SK-N-SH (cell line): ENCODE measurements around the gene GNAS-AS1. TPM values are rescaled to one million over a fixed set of nuclear protein-coding genes. Genes with fewer than 3 reads are reported as not detected.

ENCODE experiments used
- CTCF ChIA-PET: fragments of 300-600, 350-600 bp; formaldehyde crosslinking; extraction: SDS; loops from one replicate; lab custom pipeline; 2021; lab: Yijun Ruan, JAX
- POLR2A ChIA-PET: fragments of 350-600 bp; sonication (Branson Sonifier 250); formaldehyde crosslinking; extraction: SDS; loops from one replicate; lab custom pipeline; 2020; ENCODE audit warnings: antibody characterized with exemption, inconsistent platforms; lab: Yijun Ruan, JAX
- DNase-seq: peaks from one replicate; pipeline ENCODE4 v3.0.0; 2012
- H2AFZ ChIP-seq: fragments of 200-600 bp; sonication (generic); 2 replicates; pipeline ENCODE4 v1.8.1; 2016; ENCODE audit warnings: antibody characterized with exemption, mild to moderate bottlenecking, low read depth
- H3F3A ChIP-seq: fragments of 200-600 bp; sonication (generic); replicated peaks from 2 replicates; pipeline ENCODE3; 2016; ENCODE audit warnings: antibody characterized with exemption, mild to moderate bottlenecking; ENCODE audit not compliant: insufficient read depth
- H3K27ac ChIP-seq, 2 experiments: fragments of 200-500 bp in 1 of 2; fragments of 200-600 bp in 1 of 2; sonication (Bioruptor generic) in 1 of 2; sonication (generic), shearing (Covaris generic) in 1 of 2; 2 replicates each; pipeline versions ENCODE4 v1.5.1 to v1.6.1; 2014 to 2016; ENCODE audit warnings: low read depth in 2 of 2, inconsistent platforms in 1 of 2, low read length in 1 of 2, mild to moderate bottlenecking in 1 of 2, mixed read lengths in 1 of 2
- H3K27me3 ChIP-seq: fragments of 200-600 bp; sonication (generic), shearing (Covaris generic); 2 replicates; pipeline ENCODE4 v1.6.1; 2016; ENCODE audit warnings: mixed run types; ENCODE audit not compliant: insufficient read depth
- H3K36me3 ChIP-seq, 2 experiments: fragments of 200-500 bp in 1 of 2; fragments of 200-600 bp in 1 of 2; sonication (Bioruptor generic) in 1 of 2; sonication (generic) in 1 of 2; replicated peaks in 1 of 2; 2 replicates each; pipeline versions ENCODE3 to v1.5.1; 2014 to 2016; ENCODE audit warnings: low read length in 1 of 2, mild to moderate bottlenecking in 1 of 2; ENCODE audit not compliant: insufficient read depth in 2 of 2, control insufficient read depth in 1 of 2
- H3K4me1 ChIP-seq, 2 experiments: fragments of 200-500 bp in 1 of 2; fragments of 200-600 bp in 1 of 2; sonication (Bioruptor generic) in 1 of 2; sonication (generic), shearing (Covaris generic) in 1 of 2; 2 replicates each; pipeline versions ENCODE4 v1.5.1 to v1.6.1; 2014 to 2016; ENCODE audit warnings: low read depth in 1 of 2, low read length in 1 of 2, mixed run types in 1 of 2; ENCODE audit not compliant: insufficient read depth in 2 of 2, control insufficient read depth in 1 of 2
- H3K4me2 ChIP-seq: fragments of 200-600 bp; sonication (generic), shearing (Covaris generic); 2 replicates; pipeline ENCODE4 v1.6.1; 2017; ENCODE audit warnings: mixed run types
- H3K4me3 ChIP-seq, 2 experiments: fragments of 200-500 bp in 1 of 2; fragments of 200-600 bp in 1 of 2; sonication (Bioruptor generic) in 1 of 2; sonication (generic), shearing (Covaris generic) in 1 of 2; 2 replicates each; pipeline versions ENCODE4 v1.5.1 to v1.8.1; 2014 to 2016; ENCODE audit warnings: low read depth in 2 of 2, inconsistent platforms in 1 of 2, low read length in 1 of 2, mild to moderate bottlenecking in 1 of 2, mixed read lengths in 1 of 2, moderate library complexity in 1 of 2
- H3K79me2 ChIP-seq: fragments of 200-600 bp; sonication (generic); 2 replicates; pipeline ENCODE4 v1.8.1; 2017; ENCODE audit warnings: mild to moderate bottlenecking; ENCODE audit not compliant: insufficient read depth
- H3K9ac ChIP-seq: fragments of 200-600 bp; sonication (generic); 2 replicates; pipeline ENCODE4 v1.6.1; 2017; ENCODE audit warnings: mixed run types
- H3K9me2 ChIP-seq: fragments of 200-600 bp; sonication (generic); 2 replicates; pipeline ENCODE4 v1.6.1; 2017; ENCODE audit warnings: mixed run types
- H3K9me3 ChIP-seq: fragments of 200-600 bp; sonication (generic); 2 replicates; pipeline ENCODE4 v1.6.1; 2017; ENCODE audit warnings: mixed run types, mild to moderate bottlenecking, moderate library complexity
- H4K20me1 ChIP-seq: fragments of 200-600 bp; sonication (generic); 2 replicates; pipeline ENCODE4 v1.6.1; 2017; ENCODE audit warnings: mild to moderate bottlenecking, mixed run types; ENCODE audit not compliant: insufficient read depth
- CHD2 ChIP-seq: fragments of 150-350 bp; IDR thresholded peaks from 2 replicates; pipeline ENCODE4 v1.6.1; 2018; ENCODE audit warnings: low read length; ENCODE audit not compliant: partially characterized antibody
- EP300 ChIP-seq, 2 experiments: IDR thresholded peaks; 2 replicates each; pipeline versions ENCODE4 v1.4.0 to v1.6.1; 2012; ENCODE audit warnings: borderline replicate concordance in 1 of 2, low read depth in 1 of 2, low read length in 1 of 2
- EZH2phosphoT487 ChIP-seq: fragments of 200-600 bp; sonication (generic); IDR thresholded peaks from 2 replicates; pipeline ENCODE4 v1.6.1; 2017; ENCODE audit warnings: low read depth, mixed run types, mild to moderate bottlenecking, antibody characterized with exemption, moderate library complexity, borderline replicate concordance
- FOSL2 ChIP-seq: IDR thresholded peaks from 2 replicates; pipeline ENCODE4 v1.4.0; 2012; ENCODE audit warnings: low read depth, mild to moderate bottlenecking, moderate library complexity, borderline replicate concordance
- FOXJ3 ChIP-seq: sonication (generic); formaldehyde crosslinking; IDR thresholded peaks from 2 replicates; pipeline ENCODE4 v1.5.1; 2020; ENCODE audit warnings: mild to moderate bottlenecking, missing genetic modification reagents
- GABPA ChIP-seq: IDR thresholded peaks from 2 replicates; pipeline ENCODE4 v1.4.0; 2012; ENCODE audit warnings: low read depth, mild to moderate bottlenecking
- GATA2 ChIP-seq: sonication (generic); formaldehyde crosslinking; IDR thresholded peaks from 2 replicates; pipeline ENCODE4 v1.5.0; 2020; ENCODE audit warnings: mild to moderate bottlenecking, missing genetic modification reagents
- MXI1 ChIP-seq: IDR thresholded peaks from 2 replicates; pipeline ENCODE4 v1.6.1; 2012; ENCODE audit warnings: mild to moderate bottlenecking, low read depth, low read length, improper control_type of control experiment
- NRF1 ChIP-seq: IDR thresholded peaks from 2 replicates; pipeline ENCODE4 v1.6.1; 2012; ENCODE audit warnings: low read depth, mild to moderate bottlenecking, low read length
- POLR2AphosphoS5 ChIP-seq: IDR thresholded peaks from 2 replicates; pipeline ENCODE4 v1.6.1; 2012; ENCODE audit warnings: low read depth, low read length
- RCOR1 ChIP-seq: fragments of 150-350 bp; IDR thresholded peaks from 2 replicates; pipeline ENCODE4 v1.6.1; 2017; ENCODE audit warnings: antibody characterized with exemption, low read length
- SMC3 ChIP-seq: IDR thresholded peaks from 2 replicates; pipeline ENCODE4 v1.6.1; 2012; ENCODE audit warnings: low read depth, low read length, improper control_type of control experiment
- TAF1 ChIP-seq: IDR thresholded peaks from 2 replicates; pipeline ENCODE4 v1.6.1; 2012; ENCODE audit warnings: low read depth, mild to moderate bottlenecking, low read length, moderate library complexity, borderline replicate concordance
- WGBS: methylation state at CpG from one replicate; pipeline ENCODE4 v1.1.6; 2017; ENCODE audit warnings: low lambda C conversion rate; 5-methylcytosine and 5-hydroxymethylcytosine counted together
- polyA plus RNA-seq, 3 experiments: library from polyadenylated mRNA; depleted of rRNA; stranded (reverse); fragments of >200 nt; gene quantifications; 2 replicates each; pipeline ENCODE4 v1.2.3, GENCODE V29; 2012
- TF ChIP-seq, protein P1 (sequence below): fragments of 200-600 bp; sonication (generic); IDR thresholded peaks from 2 replicates; pipeline ENCODE4 v1.6.1; 2017; ENCODE audit warnings: antibody characterized with exemption, mild to moderate bottlenecking, moderate library complexity
- TF ChIP-seq, protein P2 (sequence below): IDR thresholded peaks from 2 replicates; pipeline ENCODE4 v1.4.0; 2012; ENCODE audit warnings: low read depth, borderline replicate concordance
- TF ChIP-seq, protein P3 (sequence below): fragments of 150-350 bp; IDR thresholded peaks from 2 replicates; pipeline ENCODE4 v1.6.1; 2016; ENCODE audit warnings: mild to moderate bottlenecking, low read depth, low read length
- TF ChIP-seq, protein P4 (sequence below): IDR thresholded peaks from 2 replicates; pipeline ENCODE4 v1.4.0; 2012; ENCODE audit warnings: low read depth
- TF ChIP-seq, protein P5 (sequence below): IDR thresholded peaks from 2 replicates; pipeline ENCODE4; 2012

The GNAS-AS1 gene
- polyA plus RNA-seq, 1 of the 3 experiments (the other 2 are of a cell fraction), result 1.5 TPM

DNA sequence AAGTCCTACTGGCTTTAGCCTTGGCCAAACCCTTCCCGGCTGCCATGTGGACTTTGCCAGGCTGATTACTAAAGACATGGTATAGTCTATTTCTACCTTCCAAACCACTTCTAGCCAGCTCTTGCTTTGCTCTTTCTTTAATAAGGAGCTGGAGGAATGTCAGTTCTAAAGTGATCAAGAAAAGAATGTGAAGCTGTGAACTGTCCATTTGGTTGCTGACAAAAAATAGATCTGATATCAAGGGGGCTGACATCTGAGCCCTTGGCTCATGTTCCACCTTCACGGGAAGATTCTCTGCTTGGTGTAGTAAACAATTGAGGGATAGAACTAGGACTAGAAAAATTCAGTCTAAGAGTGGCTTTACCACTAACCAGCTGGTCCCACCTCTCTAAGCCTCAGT lies 22.6 kb downstream of the GNAS-AS1 start:
- Histone ChIP-seq H3K9me2 (no peaks in the 10 kb centered on the region), H3K9ac (no peak overlapping the region), H4K20me1 (no peaks in the 10 kb centered on the region), H3K4me1 (no peaks in the 10 kb centered on the region), H3K27ac (no peak overlapping the region)
- no peak for TF ChIP-seq GABPA
- no peak for TF ChIP-seq CHD2
- no peak for TF ChIP-seq SMC3
- TF ChIP-seq EP300 (IDR thresholded peaks at IDR 0.05; ENCODE audit: borderline replicate concordance in 1 of 2, low read depth in 1 of 2, low read length in 1 of 2), result no peak
- no peak for TF ChIP-seq FOSL2
- TF ChIP-seq, protein P1, sequence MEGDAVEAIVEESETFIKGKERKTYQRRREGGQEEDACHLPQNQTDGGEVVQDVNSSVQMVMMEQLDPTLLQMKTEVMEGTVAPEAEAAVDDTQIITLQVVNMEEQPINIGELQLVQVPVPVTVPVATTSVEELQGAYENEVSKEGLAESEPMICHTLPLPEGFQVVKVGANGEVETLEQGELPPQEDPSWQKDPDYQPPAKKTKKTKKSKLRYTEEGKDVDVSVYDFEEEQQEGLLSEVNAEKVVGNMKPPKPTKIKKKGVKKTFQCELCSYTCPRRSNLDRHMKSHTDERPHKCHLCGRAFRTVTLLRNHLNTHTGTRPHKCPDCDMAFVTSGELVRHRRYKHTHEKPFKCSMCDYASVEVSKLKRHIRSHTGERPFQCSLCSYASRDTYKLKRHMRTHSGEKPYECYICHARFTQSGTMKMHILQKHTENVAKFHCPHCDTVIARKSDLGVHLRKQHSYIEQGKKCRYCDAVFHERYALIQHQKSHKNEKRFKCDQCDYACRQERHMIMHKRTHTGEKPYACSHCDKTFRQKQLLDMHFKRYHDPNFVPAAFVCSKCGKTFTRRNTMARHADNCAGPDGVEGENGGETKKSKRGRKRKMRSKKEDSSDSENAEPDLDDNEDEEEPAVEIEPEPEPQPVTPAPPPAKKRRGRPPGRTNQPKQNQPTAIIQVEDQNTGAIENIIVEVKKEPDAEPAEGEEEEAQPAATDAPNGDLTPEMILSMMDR, result no peak
- TF ChIP-seq GATA2 (CRISPR knock-in tag), result no peak
- TF ChIP-seq, protein P2, sequence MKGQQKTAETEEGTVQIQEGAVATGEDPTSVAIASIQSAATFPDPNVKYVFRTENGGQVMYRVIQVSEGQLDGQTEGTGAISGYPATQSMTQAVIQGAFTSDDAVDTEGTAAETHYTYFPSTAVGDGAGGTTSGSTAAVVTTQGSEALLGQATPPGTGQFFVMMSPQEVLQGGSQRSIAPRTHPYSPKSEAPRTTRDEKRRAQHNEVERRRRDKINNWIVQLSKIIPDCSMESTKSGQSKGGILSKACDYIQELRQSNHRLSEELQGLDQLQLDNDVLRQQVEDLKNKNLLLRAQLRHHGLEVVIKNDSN, result no peak
- TF ChIP-seq NRF1, result no peak
- TF ChIP-seq FOXJ3 (CRISPR knock-in tag), result no peak
- TF ChIP-seq, protein P3, sequence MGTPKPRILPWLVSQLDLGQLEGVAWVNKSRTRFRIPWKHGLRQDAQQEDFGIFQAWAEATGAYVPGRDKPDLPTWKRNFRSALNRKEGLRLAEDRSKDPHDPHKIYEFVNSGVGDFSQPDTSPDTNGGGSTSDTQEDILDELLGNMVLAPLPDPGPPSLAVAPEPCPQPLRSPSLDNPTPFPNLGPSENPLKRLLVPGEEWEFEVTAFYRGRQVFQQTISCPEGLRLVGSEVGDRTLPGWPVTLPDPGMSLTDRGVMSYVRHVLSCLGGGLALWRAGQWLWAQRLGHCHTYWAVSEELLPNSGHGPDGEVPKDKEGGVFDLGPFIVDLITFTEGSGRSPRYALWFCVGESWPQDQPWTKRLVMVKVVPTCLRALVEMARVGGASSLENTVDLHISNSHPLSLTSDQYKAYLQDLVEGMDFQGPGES, result no peak
- TF ChIP-seq TAF1, result no peak
- no peak for TF ChIP-seq RCOR1
- TF ChIP-seq, protein P4, sequence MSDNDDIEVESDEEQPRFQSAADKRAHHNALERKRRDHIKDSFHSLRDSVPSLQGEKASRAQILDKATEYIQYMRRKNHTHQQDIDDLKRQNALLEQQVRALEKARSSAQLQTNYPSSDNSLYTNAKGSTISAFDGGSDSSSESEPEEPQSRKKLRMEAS, result no peak
- TF ChIP-seq, all 33 proteins: peak for 0
- H2AFZ ChIP-seq, result no peak overlapping the region
- no peak for DNase-seq
- peaks cover 16% of the 10 kb centered on the region; the same call in 1 of the 2 replicates for H3K79me2 ChIP-seq
- ChIA-PET POLR2A (no interaction called here), CTCF (no interaction called here)
- H3F3A ChIP-seq, result no peaks in the 10 kb centered on the region
- no peaks in the 10 kb centered on the region for H3K27me3 ChIP-seq
- H3K9me3 ChIP-seq, result no peaks in the 10 kb centered on the region
- no peaks in the 10 kb centered on the region for H3K36me3 ChIP-seq
- 84% methylated on average over 2 of the region's 2 CpGs for WGBS
- H3K4me3 ChIP-seq, result no peak overlapping the region
- no peak overlapping the region for H3K4me2 ChIP-seq

DNA sequence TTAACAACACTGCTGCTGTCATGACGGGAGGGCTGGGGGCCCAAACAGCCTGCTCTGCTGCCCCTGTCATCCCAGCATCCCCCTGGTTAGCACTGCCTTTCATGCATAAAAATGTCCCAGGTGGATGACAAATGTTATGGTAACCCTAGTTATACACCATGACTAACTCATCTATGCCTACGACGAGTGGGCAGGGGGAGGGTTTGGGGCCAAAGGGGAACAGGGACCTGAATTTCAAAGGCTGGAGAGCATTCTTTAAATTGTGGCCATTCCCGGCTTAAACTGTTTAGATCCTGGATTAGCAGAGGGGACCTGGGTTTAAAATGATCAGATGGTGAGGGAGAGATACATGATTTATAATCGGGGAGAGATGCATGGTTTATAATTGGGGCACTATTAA lies 24.4 kb downstream of the GNAS-AS1 start:
- no peaks in the 10 kb centered on the region for H3K36me3 ChIP-seq
- ChIA-PET POLR2A (no interaction called here), CTCF (interaction anchor here (1.3 kb wide), 1 partner anchor 26 kb away, joined by 4 read pairs; the partner anchor contains the start of gene GNAS)
- H3K4me2 ChIP-seq, result no peak overlapping the region
- H3K4me1 ChIP-seq, result no peaks in the 10 kb centered on the region
- no peaks in the 10 kb centered on the region for H3K9me2 ChIP-seq
- no peaks in the 10 kb centered on the region for H3K27me3 ChIP-seq
- no peak overlapping the region for H3K27ac ChIP-seq
- no peak overlapping the region for H2AFZ ChIP-seq
- H3F3A ChIP-seq, result no peaks in the 10 kb centered on the region
- DNase-seq, result no peak
- 70% methylated on average over 5 of the region's 5 CpGs for WGBS
- H3K9me3 ChIP-seq, result no peaks in the 10 kb centered on the region
- H3K9ac ChIP-seq, result no peak overlapping the region
- no peak overlapping the region for H3K4me3 ChIP-seq
- H4K20me1 ChIP-seq, result no peaks in the 10 kb centered on the region
- TF ChIP-seq MXI1 (no peak), EZH2phosphoT487 (no peak), RCOR1 (no peak), POLR2AphosphoS5 (no peak), NRF1 (no peak), GATA2 (CRISPR knock-in tag) (no peak)
- TF ChIP-seq, protein P2, result no peak
- TF ChIP-seq, protein P5, sequence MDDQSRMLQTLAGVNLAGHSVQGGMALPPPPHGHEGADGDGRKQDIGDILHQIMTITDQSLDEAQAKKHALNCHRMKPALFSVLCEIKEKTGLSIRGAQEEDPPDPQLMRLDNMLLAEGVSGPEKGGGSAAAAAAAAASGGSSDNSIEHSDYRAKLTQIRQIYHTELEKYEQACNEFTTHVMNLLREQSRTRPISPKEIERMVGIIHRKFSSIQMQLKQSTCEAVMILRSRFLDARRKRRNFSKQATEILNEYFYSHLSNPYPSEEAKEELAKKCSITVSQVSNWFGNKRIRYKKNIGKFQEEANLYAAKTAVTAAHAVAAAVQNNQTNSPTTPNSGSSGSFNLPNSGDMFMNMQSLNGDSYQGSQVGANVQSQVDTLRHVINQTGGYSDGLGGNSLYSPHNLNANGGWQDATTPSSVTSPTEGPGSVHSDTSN, result no peak
- TF ChIP-seq, protein P3, result no peak
- peaks cover 7% of the 10 kb centered on the region; the same call in 1 of the 2 replicates for H3K79me2 ChIP-seq
